WTC11 (cell line): ENCODE data around the gene SEMA4C. TPM values are rescaled to one million over a fixed set of nuclear protein-coding genes. Genes with fewer than 3 reads are reported as not detected.
A peak's percentile ranks its signal among the peaks of the same experiment; 100 is the strongest.

ENCODE experiments used
- ATAC-seq: fragments of 200-7000 bp; cut with Tn5 transposase; 2 replicates; pipeline ENCODE4 v1.10.0; 2021; ENCODE audit warnings: mild to moderate bottlenecking, moderate library complexity
- CTCF ChIA-PET: fragments of 300-600 bp; sonication (Branson Sonifier 250); formaldehyde crosslinking; loops from one replicate; lab custom pipeline; 2021; ENCODE audit warnings: antibody characterized with exemption; lab: Charles Lee
- POLR2A ChIA-PET: fragments of 350-600 bp; sonication (Branson Sonifier 250); formaldehyde crosslinking; loops from one replicate; lab custom pipeline; 2021; ENCODE audit warnings: antibody characterized with exemption; lab: Charles Lee
- DNase-seq: peaks from one replicate; pipeline ENCODE4 v3.0.0; 2021; ENCODE audit warnings: low spot score
- H3K27ac Mint-ChIP-seq: 2 replicates; pipeline ENCODE4 v1.8.0; 2021; ENCODE audit warnings: mixed read lengths
- H3K27me3 Mint-ChIP-seq: 2 replicates; pipeline ENCODE4 v1.8.0; 2021; ENCODE audit warnings: low read depth, mild to moderate bottlenecking, moderate library complexity, mixed read lengths
- H3K36me3 Mint-ChIP-seq: 2 replicates; pipeline ENCODE4 v1.8.0; 2021; ENCODE audit warnings: mixed read lengths
- H3K4me1 Mint-ChIP-seq: 2 replicates; pipeline ENCODE4 v1.8.0; 2022; ENCODE audit warnings: mixed read lengths
- H3K4me3 Mint-ChIP-seq: 2 replicates; pipeline ENCODE4 v1.8.0; 2021; ENCODE audit warnings: mild to moderate bottlenecking, moderate library complexity, mixed read lengths
- H3K9me3 Mint-ChIP-seq: 2 replicates; pipeline ENCODE4 v1.8.0; 2021; ENCODE audit warnings: mixed read lengths
- CBFB ChIP-seq: sonication (generic); formaldehyde crosslinking; IDR thresholded peaks from 2 replicates; pipeline ENCODE4 v1.8.1; 2022; ENCODE audit warnings: mild to moderate bottlenecking, low read depth, missing genetic modification reagents
- CREM ChIP-seq: sonication (generic); formaldehyde crosslinking; IDR thresholded peaks from 2 replicates; pipeline ENCODE4 v1.8.1; 2022; ENCODE audit warnings: mild to moderate bottlenecking, missing genetic modification reagents, moderate library complexity
- CTCF ChIP-seq: fragments of 200-600 bp; IDR thresholded peaks from 2 replicates; pipeline ENCODE4 v1.8.0; 2022; ENCODE audit warnings: antibody characterized with exemption
- E2F1 ChIP-seq: sonication (generic); formaldehyde crosslinking; IDR thresholded peaks from 2 replicates; pipeline ENCODE4 v1.8.0; 2022; ENCODE audit warnings: mild to moderate bottlenecking, missing genetic modification reagents
- ESRRA ChIP-seq: sonication (generic); formaldehyde crosslinking; IDR thresholded peaks from 2 replicates; pipeline ENCODE4 v1.8.1; 2022; ENCODE audit warnings: mild to moderate bottlenecking, missing genetic modification reagents, borderline replicate concordance
- GABPB1 ChIP-seq: sonication (generic); formaldehyde crosslinking; IDR thresholded peaks from 2 replicates; pipeline ENCODE4 v1.8.1; 2023; ENCODE audit warnings: mild to moderate bottlenecking, missing genetic modification reagents
- GRHL2 ChIP-seq: fragments of 250-450 bp; sonication (Bioruptor Pico); IDR thresholded peaks from 2 replicates; pipeline ENCODE4 v1.8.0; 2022; ENCODE audit warnings: mild to moderate bottlenecking, moderate library complexity; ENCODE audit not compliant: insufficient replicate concordance, severe bottlenecking
- HMGA2 ChIP-seq: fragments of 250-450 bp; sonication (Bioruptor Pico); IDR thresholded peaks from 2 replicates; pipeline ENCODE4 v1.4.0; 2021; ENCODE audit warnings: mild to moderate bottlenecking, moderate library complexity
- MAX ChIP-seq: sonication (generic); formaldehyde crosslinking; IDR thresholded peaks from 2 replicates; pipeline ENCODE4 v1.8.0; 2022; ENCODE audit warnings: mild to moderate bottlenecking, missing genetic modification reagents
- MXD4 ChIP-seq: fragments of 250-450 bp; sonication (Bioruptor Pico); IDR thresholded peaks from 2 replicates; pipeline ENCODE4 v1.8.0; 2021; ENCODE audit warnings: mild to moderate bottlenecking, moderate library complexity, borderline replicate concordance
- NR2C2 ChIP-seq: sonication (generic); formaldehyde crosslinking; IDR thresholded peaks from 2 replicates; pipeline ENCODE4 v1.8.0; 2022; ENCODE audit warnings: mild to moderate bottlenecking, missing genetic modification reagents
- PRDM15 ChIP-seq: sonication (generic); formaldehyde crosslinking; IDR thresholded peaks from 2 replicates; pipeline ENCODE4 v1.8.0; 2022; ENCODE audit warnings: missing genetic modification reagents
- TEAD1 ChIP-seq: sonication (generic); formaldehyde crosslinking; IDR thresholded peaks from 2 replicates; pipeline ENCODE4 v1.8.0; 2022; ENCODE audit warnings: mild to moderate bottlenecking, missing genetic modification reagents
- TP53 ChIP-seq: sonication (generic); formaldehyde crosslinking; IDR thresholded peaks from 2 replicates; pipeline ENCODE4 v1.8.1; 2023; ENCODE audit warnings: mild to moderate bottlenecking, missing genetic modification reagents
- ZBTB21 ChIP-seq: sonication (generic); formaldehyde crosslinking; IDR thresholded peaks from 2 replicates; pipeline ENCODE4 v1.8.1; 2023; ENCODE audit warnings: mild to moderate bottlenecking, missing genetic modification reagents, borderline replicate concordance
- ZNF317 ChIP-seq: sonication (generic); formaldehyde crosslinking; IDR thresholded peaks from 2 replicates; pipeline ENCODE4 v1.8.1; 2023; ENCODE audit warnings: low read depth, mild to moderate bottlenecking, moderate library complexity, missing genetic modification reagents, borderline replicate concordance
- ZNF416 ChIP-seq: fragments of 250-450 bp; sonication (Bioruptor Pico); IDR thresholded peaks from 2 replicates; pipeline ENCODE4 v1.9.0; 2021; ENCODE audit warnings: mild to moderate bottlenecking, inconsistent platforms
- ZNF423 ChIP-seq: fragments of 250-450 bp; sonication (Bioruptor Pico); IDR thresholded peaks from 2 replicates; pipeline ENCODE4 v2.1.2; 2022; ENCODE audit warnings: mild to moderate bottlenecking, moderate library complexity
- ZNF532 ChIP-seq: fragments of 250-450 bp; sonication (Bioruptor Pico); IDR thresholded peaks from 2 replicates; pipeline ENCODE4 v1.9.0; 2021; ENCODE audit warnings: mild to moderate bottlenecking, borderline replicate concordance
- total RNA-seq: library from RNA; stranded (reverse); gene quantifications from 3 replicates; pipeline ENCODE4 v1.2.3, GENCODE V29; 2021

Gene SEMA4C
- total RNA-seq, 1 experiment from 2014 or later = 81.6 TPM

GRCh38 chr2:96907115-96908041, 37.5 kb upstream of the SEMA4C start:
- Mint-ChIP-seq H3K27ac (0 out of 2 replicates have a peak overlapping the region, but pooled peaks have one; percentile 11), H3K4me3 (peak overlapping the region; percentile 8; the same call in 1 of the 2 replicates), H3K4me1 (peaks cover 32% of the 10 kb centered on the region), H3K9me3 (no peaks in the 10 kb centered on the region), H3K36me3 (no peaks in the 10 kb centered on the region), H3K27me3 (peaks cover 14% of the 10 kb centered on the region)
- ATAC-seq (peak; percentile 91), DNase-seq (peak; percentile 71)
- ChIA-PET CTCF (interaction anchor here (0.5 to 7.2 kb wide), 13 partner anchors 9 to 205 kb away, joined by 3 to 56 read pairs (median 4); partner anchors contain the start of genes ANKRD36, ANKRD39 and SEMA4C), POLR2A (interaction anchor here (1.2 to 1.9 kb wide), 4 partner anchors 27 to 50 kb away, joined by 3 to 6 read pairs (median 4); partner anchors contain the start of gene ANKRD39)
- TF ChIP-seq MXD4 (CRISPR knock-in tag) = no peak
- no peak for TF ChIP-seq CBFB (CRISPR knock-in tag)
- TF ChIP-seq ZNF423 (CRISPR knock-in tag) = peak; percentile 13; the same call in 1 of the 2 replicates
- no peak for TF ChIP-seq ESRRA (CRISPR knock-in tag)
- 0 out of 2 replicates have a peak, but pooled peaks have one; percentile 17 for TF ChIP-seq ZBTB21 (CRISPR knock-in tag)
- TF ChIP-seq NR2C2 (CRISPR knock-in tag) = 0 out of 2 replicates have a peak, but pooled peaks have one; percentile 11
- no peak for TF ChIP-seq HMGA2
- no peak for TF ChIP-seq TEAD1 (CRISPR knock-in tag)
- TF ChIP-seq GABPB1 (CRISPR knock-in tag) = no peak
- no peak for TF ChIP-seq ZNF532 (CRISPR knock-in tag)
- no peak for TF ChIP-seq ZNF317 (CRISPR knock-in tag)
- no peak for TF ChIP-seq TP53 (CRISPR knock-in tag)
- TF ChIP-seq GRHL2 (CRISPR knock-in tag) = no peak
- no peak for TF ChIP-seq MAX
- peak; percentile 99 for TF ChIP-seq PRDM15 (CRISPR knock-in tag)
- no peak for TF ChIP-seq ZNF416 (CRISPR knock-in tag)
- peak; percentile 39; the same call in 1 of the 2 replicates for TF ChIP-seq CREM (CRISPR knock-in tag)
- no peak for TF ChIP-seq CTCF
- 0 out of 2 replicates have a peak, but pooled peaks have one; percentile 10 for TF ChIP-seq E2F1
